GM12872 (cell line): ENCODE data around the gene POU2F3.
A peak's percentile ranks its signal among the peaks of the same experiment; 100 is the strongest.

Source experiments
- CTCF ChIP-seq: IDR thresholded peaks from 3 replicates; pipeline ENCODE4 v1.5.1; 2011; ENCODE audit warnings: low read depth, mild to moderate bottlenecking, low read length, moderate library complexity; ENCODE audit not compliant: insufficient read depth

POU2F3 gene

DNA sequence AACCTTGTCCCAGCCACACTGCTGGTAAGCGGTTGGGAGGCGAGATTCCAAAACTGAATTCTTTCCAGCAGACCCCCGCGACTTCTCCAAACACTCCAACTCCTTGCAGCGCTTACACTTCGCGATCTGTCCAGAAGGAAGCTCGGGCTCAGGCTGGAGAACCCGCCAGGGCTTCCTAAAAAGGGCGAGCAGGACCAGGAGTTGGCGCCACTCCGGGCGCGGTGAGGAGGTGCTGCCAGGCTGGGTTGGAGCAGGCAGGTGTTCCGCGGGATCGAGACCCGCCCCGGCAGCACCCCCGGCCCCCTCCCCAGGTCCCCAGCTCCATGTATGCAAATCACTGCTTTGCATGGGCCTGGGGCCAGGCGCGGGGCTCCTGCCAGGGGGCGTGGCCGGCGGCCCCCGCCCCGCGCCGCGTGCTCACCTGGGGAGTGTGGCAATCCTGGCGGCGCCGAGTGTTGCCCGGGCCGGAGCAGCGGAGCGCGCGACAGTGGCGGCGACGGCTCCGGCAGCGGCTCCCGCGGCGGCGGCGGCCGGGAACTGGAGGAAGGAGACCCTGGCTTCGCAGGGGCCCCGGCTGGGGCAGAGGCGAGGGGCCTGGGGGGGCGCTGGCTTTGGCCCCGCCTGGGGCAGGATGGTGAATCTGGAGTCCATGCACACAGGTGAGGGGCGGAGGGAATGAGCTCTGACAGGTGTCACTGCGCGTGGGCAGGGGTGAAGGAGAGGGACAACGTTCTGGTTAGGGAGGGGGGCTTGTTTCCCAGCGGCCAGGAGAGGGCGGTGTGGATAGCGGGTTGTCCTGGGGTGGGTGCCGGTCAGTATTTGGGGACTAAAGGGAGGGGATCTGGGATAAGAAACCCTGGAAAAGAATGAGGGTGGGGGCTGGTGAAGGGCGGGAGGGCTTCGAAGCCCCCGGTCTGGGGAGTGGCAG is at the start of gene POU2F3:
Gene POU2F3, plus strand, starts transcription at position 428 of the 928 bp plus-strand sequence. Its CDS starts 204 bp downstream, at position 632.
- 0 out of 3 replicates have a peak, but pooled peaks have one; percentile 13 for TF ChIP-seq CTCF

GRCh38 chr11:120191058-120191457 is 48.9 kb upstream of the POU2F3 start:
- no peak for TF ChIP-seq CTCF

GRCh38 chr11:120192831-120193625 is 46.9 kb upstream of the POU2F3 start:
- TF ChIP-seq CTCF: no peak

DNA sequence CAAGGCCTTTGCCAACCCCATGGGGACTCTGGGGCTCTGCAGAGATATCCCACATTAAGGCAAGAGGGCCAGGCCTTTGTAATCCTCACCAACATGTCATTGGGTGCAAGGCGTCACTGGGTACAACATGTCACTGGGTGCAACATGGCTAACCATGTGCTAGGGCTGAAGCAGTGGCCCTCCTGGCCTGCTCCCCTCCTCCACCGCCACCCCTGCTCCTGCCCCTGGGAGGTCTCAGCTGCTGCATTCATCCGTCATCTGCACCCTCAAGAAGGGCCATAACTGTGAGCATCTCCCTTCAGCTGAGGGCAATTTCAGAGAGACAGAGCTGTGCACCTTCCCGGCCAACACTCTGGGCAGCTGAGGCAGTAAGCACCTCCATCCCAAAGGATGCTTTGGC is 45.8 kb upstream of the POU2F3 start:
- TF ChIP-seq CTCF: no peak

GRCh38 chr11:120195601-120196320 is 44.2 kb upstream of the POU2F3 start:
- no peak for TF ChIP-seq CTCF

- TF ChIP-seq CTCF: no peak
Measured at GRCh38 chr11:120196826-120197225, 43.1 kb upstream of the POU2F3 start.

- no peak for TF ChIP-seq CTCF
Measured at GRCh38 chr11:120197251-120197891, 42.6 kb upstream of the POU2F3 start.
